ENCODE results near the gene MRPL40.

DNA sequence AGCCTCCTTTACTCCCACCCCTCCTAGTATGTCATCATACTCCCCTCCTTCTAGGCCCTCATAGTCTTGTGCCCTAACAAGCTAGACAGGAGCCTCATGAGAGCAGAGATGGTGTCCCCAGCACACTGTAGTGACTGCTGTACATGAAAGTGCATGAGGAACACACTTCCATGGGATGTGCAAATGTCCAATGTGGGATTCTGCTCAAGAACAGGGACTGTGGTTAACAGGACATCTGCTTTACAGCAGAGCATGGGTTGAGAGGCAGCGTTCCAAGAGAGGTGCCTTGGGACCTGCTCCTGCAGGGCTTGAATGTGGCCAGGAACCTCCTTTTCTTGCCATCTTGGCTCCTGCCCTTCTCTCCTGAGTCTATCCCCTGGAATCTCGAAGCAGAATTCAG is 46.1 kb upstream of the MRPL40 start:
- TF ChIP-seq, protein P1, sequence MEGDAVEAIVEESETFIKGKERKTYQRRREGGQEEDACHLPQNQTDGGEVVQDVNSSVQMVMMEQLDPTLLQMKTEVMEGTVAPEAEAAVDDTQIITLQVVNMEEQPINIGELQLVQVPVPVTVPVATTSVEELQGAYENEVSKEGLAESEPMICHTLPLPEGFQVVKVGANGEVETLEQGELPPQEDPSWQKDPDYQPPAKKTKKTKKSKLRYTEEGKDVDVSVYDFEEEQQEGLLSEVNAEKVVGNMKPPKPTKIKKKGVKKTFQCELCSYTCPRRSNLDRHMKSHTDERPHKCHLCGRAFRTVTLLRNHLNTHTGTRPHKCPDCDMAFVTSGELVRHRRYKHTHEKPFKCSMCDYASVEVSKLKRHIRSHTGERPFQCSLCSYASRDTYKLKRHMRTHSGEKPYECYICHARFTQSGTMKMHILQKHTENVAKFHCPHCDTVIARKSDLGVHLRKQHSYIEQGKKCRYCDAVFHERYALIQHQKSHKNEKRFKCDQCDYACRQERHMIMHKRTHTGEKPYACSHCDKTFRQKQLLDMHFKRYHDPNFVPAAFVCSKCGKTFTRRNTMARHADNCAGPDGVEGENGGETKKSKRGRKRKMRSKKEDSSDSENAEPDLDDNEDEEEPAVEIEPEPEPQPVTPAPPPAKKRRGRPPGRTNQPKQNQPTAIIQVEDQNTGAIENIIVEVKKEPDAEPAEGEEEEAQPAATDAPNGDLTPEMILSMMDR (IDR thresholded peaks at IDR 0.05; ENCODE audit: poor library complexity, severe bottlenecking), result no peak
- TF ChIP-seq POLR2AphosphoS5 (IDR thresholded peaks at IDR 0.05), result no peak
- TF ChIP-seq EZH2 (IDR thresholded peaks at IDR 0.05; ENCODE audit: borderline replicate concordance, insufficient read depth, low read length, poor library complexity, severe bottlenecking), result no peak
- TF ChIP-seq, protein P2, sequence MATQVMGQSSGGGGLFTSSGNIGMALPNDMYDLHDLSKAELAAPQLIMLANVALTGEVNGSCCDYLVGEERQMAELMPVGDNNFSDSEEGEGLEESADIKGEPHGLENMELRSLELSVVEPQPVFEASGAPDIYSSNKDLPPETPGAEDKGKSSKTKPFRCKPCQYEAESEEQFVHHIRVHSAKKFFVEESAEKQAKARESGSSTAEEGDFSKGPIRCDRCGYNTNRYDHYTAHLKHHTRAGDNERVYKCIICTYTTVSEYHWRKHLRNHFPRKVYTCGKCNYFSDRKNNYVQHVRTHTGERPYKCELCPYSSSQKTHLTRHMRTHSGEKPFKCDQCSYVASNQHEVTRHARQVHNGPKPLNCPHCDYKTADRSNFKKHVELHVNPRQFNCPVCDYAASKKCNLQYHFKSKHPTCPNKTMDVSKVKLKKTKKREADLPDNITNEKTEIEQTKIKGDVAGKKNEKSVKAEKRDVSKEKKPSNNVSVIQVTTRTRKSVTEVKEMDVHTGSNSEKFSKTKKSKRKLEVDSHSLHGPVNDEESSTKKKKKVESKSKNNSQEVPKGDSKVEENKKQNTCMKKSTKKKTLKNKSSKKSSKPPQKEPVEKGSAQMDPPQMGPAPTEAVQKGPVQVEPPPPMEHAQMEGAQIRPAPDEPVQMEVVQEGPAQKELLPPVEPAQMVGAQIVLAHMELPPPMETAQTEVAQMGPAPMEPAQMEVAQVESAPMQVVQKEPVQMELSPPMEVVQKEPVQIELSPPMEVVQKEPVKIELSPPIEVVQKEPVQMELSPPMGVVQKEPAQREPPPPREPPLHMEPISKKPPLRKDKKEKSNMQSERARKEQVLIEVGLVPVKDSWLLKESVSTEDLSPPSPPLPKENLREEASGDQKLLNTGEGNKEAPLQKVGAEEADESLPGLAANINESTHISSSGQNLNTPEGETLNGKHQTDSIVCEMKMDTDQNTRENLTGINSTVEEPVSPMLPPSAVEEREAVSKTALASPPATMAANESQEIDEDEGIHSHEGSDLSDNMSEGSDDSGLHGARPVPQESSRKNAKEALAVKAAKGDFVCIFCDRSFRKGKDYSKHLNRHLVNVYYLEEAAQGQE (IDR thresholded peaks at IDR 0.05; ENCODE audit: borderline replicate concordance), result no peak
- TF ChIP-seq EP300 (conservative IDR thresholded peaks at IDR 0.05; ENCODE audit: poor library complexity, severe bottlenecking), result no peak
- TF ChIP-seq TAF1 (IDR thresholded peaks at IDR 0.05; ENCODE audit: low read depth), result no peak
- TF ChIP-seq SMC3 (conservative IDR thresholded peaks at IDR 0.05; ENCODE audit: poor library complexity), result no peak
- TF ChIP-seq RAD21 (conservative IDR thresholded peaks at IDR 0.05), result no peak
- no peak for TF ChIP-seq MXI1 (conservative IDR thresholded peaks at IDR 0.05; ENCODE audit: poor library complexity, severe bottlenecking)
